C4-2B (cell line): ENCODE measurements around the gene FLNC.

Experiments
- ZFX ChIP-seq: fragments of 450-650 bp; IDR thresholded peaks from 2 replicates; pipeline ENCODE4 v1.6.1; 2017
- TF ChIP-seq, protein P1 (sequence below): fragments of 450-650 bp; conservative IDR thresholded peaks from 2 replicates; pipeline ENCODE4 v1.5.1; 2017; ENCODE audit warnings: mild to moderate bottlenecking

- TF ChIP-seq, protein P1, sequence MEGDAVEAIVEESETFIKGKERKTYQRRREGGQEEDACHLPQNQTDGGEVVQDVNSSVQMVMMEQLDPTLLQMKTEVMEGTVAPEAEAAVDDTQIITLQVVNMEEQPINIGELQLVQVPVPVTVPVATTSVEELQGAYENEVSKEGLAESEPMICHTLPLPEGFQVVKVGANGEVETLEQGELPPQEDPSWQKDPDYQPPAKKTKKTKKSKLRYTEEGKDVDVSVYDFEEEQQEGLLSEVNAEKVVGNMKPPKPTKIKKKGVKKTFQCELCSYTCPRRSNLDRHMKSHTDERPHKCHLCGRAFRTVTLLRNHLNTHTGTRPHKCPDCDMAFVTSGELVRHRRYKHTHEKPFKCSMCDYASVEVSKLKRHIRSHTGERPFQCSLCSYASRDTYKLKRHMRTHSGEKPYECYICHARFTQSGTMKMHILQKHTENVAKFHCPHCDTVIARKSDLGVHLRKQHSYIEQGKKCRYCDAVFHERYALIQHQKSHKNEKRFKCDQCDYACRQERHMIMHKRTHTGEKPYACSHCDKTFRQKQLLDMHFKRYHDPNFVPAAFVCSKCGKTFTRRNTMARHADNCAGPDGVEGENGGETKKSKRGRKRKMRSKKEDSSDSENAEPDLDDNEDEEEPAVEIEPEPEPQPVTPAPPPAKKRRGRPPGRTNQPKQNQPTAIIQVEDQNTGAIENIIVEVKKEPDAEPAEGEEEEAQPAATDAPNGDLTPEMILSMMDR: no peak
- TF ChIP-seq ZFX: 0 out of 2 replicates have a peak, but pooled peaks have one; percentile 11
These were observed 29.3 kb downstream of the FLNC start for GRCh38 chr7:128859232-128860157.
